Activated CD8-positive, alpha-beta memory T cell treated with anti-CD3 and anti-CD28 coated beads, Interleukin-2, amount 50 U/mL, for 4 hours (primary cell): ENCODE data around the gene TAAR9.

Experiments
- DNase-seq: peaks from one replicate; pipeline ENCODE4 v3.0.0-alpha.2; 2020

Gene TAAR9

GRCh38 chr6:132537977-132538376, at the start of gene TAAR9:
TAAR9 (plus strand) TSS chr6:132538277; CDS start chr6:132538290, 13 bp downstream.
- no peak for DNase-seq

- DNase-seq, result no peak
Measured at GRCh38 chr6:132489376-132489775, 48.7 kb upstream of the TAAR9 start.

DNA sequence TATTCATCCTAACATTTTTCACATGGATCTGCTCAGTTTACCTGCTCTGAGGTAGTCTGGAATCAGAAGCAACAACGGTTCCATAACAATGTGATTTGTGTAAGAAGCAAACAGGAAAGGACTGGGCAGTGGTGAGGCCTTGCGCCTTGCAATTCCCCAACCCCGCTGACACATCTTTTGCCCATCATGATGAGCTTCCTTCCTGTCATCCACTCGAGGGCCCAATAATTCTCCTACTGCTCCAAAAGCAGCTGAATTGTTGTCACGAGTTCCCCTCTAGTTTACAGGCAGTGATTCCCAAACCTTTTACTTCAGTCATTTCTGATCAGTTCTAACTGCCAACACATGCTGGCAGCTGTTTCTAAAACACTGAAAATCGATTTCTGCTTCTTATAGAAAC, 48.1 kb upstream of the TAAR9 start:
- no peak for DNase-seq

- DNase-seq, result no peak
Measured at GRCh38 chr6:132490478-132491204, 47.4 kb upstream of the TAAR9 start.

- DNase-seq, result no peak
Measured at GRCh38 chr6:132491303-132491702, 46.8 kb upstream of the TAAR9 start.

DNA sequence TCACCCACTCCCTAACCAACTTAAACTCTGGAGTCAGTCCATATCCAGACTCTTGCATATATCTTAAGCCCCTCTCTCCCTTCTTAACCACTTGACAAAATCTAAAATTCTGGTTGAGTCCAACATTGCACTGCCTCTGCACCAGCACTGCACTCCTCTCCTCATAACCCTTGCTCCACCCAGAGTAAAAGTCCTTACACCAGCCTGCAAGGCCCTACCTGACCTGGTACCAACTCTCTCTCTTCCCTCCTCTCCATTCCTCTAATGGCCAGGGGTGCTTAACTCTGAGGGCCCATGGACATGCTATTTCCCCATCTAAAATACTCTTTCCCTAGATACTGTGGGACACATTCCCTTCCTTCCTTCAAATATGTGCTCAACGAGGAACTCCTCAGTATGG, 46.2 kb upstream of the TAAR9 start:
- DNase-seq, result no peak

- no peak for DNase-seq
Measured at GRCh38 chr6:132494954-132495353, 43.1 kb upstream of the TAAR9 start.

- DNase-seq, result no peak
Measured at GRCh38 chr6:132495604-132496079, 42.4 kb upstream of the TAAR9 start.

DNA sequence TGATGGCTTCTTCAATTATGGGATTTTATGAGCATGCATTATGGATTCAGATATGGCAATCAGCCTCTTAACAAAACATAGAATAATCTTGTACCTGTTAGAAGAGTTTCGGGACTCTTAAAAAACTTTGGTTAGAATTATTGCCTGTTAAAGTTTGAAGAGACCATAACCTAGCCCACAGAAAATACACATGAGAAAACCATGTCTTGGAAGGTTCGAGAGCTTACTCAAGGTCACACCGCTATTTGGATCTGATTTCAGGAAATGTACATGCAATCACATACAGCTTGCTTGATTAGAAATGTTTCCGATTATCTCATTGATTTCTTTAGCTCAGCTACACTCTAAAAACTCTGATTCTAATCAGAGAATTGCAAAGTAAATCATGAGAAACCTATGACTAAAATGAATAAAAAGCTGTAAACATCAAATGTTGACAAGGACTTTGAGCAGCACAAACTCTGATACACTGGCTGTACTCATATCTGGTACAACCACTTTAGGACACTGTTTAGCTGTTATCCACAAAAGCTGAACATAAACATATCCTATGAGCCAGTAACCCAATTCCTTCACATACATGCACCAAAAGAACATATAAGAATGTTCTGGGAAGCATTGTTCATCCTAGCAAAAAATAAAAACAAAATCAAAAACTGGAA, 41.4 kb upstream of the TAAR9 start:
- DNase-seq, result no peak

GRCh38 chr6:132498638-132499037, 39.4 kb upstream of the TAAR9 start:
- DNase-seq, result no peak

DNA sequence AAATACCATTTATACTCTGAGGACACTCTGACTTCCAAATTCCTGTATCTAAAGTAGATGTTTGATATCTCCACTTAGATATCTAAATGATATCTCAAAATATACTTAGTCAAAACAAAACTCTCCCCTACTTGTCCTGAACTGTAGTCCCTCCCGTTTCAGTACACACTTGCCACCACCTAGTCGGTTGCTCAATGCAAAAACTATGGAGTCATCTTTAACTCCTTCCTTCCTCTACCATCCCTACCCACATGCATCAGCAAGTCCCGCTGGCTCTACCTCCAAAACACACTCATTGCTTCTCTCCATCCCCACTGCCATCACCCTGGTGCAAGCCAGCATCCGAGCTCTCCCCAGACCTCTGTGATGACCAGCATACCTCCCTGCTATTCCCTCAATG, 38.3 kb upstream of the TAAR9 start:
- DNase-seq, result no peak

GRCh38 chr6:132504757-132505156, 33.3 kb upstream of the TAAR9 start:
- no peak for DNase-seq

GRCh38 chr6:132505158-132505557, 32.9 kb upstream of the TAAR9 start:
- no peak for DNase-seq

DNA sequence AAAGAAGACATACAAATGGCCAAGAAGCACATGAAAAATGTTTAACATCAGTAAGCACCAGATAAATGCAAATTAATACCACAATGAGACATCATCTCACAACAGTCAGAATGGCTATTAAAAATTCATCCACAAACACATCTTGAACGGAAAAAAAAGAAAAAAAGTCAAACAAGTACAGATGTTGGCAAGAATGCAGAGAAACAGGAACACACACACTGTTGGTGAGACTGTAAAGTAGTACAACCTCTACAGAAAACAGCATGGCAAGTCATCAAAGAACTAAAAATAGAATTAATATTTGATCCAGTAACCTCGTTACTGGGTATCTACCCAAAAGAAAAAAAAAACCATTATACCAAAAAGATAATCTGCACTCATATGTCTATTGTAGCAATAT, 31.6 kb upstream of the TAAR9 start:
- no peak for DNase-seq

GRCh38 chr6:132506869-132507808, 30.9 kb upstream of the TAAR9 start:
- no peak for DNase-seq

DNA sequence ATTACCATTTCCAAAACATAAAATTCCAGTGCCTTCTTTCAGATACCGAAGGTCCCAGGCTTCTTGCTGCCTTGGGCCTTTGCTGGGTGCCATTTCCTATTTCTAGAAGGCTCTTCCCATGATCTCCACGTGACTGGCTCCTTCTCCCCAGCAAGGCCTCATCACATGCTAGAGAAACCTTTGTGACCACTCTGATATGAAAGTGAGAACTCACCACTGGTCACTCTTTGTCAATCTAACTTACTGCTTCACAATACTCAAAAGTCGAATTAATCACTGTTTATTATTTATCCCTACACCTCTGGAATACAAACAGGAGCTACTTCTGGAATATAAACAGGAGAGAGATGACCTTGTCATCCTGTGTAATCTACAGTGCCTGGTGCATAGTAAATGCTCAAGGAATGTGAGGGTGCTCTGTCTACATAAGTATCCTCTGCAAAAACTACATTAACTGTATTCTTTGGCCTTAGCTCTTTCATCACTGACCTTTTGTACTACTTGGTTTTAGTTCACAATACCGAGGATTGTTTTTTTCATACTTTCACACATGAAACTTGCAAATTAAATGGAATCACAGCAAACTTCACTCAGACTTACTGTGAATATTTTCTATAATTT, 26.8 kb upstream of the TAAR9 start:
- no peak for DNase-seq

DNA sequence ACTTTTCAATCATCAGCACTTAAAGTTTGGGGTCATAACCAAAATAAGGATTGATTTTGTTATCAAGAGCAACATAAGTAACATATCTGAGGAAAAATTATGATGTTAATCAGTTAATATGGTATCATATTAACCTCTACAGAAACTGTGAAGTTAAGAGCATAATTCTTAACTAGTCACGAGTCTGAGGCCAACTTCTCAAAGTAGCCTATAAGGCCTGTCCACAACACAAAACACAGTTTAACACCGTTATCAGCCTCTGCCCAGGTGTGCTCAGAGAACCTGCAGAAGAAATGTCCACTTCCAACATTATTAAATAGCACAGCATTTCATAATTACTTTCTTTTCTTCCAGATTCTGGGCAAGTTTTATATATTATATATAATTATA, 26.3 kb upstream of the TAAR9 start:
- DNase-seq, result no peak

DNA sequence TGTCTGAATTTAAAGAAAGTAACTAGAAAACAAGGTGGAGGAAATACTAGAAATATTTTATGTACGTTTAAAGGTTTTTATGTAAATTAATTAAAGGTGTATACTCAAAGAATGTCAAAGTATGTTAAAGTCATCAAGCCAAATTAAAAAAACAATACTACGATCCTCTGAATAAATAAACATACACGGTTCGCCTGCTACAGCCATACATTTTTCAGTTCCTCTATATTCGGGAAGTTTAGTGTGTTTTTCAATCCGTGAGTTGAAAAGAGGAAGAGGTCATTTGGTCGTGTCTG, 25.8 kb upstream of the TAAR9 start:
- no peak for DNase-seq

DNA sequence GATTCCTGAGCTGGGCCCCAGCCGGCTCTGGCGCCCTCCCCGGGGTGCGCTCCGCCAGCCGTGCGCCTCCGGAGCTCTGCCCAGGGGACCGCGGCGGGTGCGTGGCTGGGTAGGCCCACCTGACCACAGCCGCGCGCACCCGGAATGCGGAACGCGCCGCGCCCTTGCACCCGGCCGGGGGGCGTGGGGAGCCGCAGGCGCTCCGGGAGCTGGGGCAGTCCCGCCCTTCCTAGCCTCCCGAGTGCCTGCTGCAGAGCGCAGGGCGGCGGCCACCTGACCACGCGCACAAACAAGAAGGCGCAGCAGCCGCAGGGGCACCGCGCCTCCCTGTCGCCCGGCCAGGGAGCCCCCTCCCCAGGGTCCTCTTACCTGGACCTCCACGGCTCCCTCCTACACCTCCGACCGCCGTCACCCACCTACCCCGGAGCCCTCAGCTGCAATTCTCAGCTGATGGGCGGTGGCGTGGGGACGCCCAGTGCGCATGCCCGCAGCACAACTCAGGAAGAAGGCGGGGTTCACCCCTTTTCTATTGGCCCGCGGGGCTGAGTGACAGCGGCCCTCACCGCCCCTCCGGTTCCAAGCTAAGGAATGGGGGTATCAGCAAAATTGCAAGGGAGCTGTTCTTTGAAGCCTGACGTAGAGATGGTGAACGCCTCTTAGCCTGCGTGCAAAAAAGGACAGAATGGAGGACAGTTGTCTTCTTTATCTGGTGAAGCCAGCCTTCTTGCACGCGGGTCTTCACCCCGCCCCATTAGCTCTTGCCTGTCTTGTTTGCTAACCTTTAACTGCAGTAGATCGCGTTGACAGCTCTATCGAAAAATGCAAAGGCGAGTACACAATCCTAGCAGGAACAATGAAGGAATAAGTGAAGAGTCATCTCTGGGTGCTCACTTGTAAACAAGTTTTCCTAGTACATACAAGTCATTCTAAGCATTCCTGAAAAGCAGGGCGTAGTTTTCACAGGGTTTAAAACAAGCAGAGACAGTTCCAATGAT, 25.1 kb upstream of the TAAR9 start, which contains the start of gene STX7:
Gene STX7, minus strand, starts transcription at position 479 of the 995 bp plus-strand sequence. CDS start 9,586 bp downstream, outside the sequence.
- peak; percentile 84 for DNase-seq

DNA sequence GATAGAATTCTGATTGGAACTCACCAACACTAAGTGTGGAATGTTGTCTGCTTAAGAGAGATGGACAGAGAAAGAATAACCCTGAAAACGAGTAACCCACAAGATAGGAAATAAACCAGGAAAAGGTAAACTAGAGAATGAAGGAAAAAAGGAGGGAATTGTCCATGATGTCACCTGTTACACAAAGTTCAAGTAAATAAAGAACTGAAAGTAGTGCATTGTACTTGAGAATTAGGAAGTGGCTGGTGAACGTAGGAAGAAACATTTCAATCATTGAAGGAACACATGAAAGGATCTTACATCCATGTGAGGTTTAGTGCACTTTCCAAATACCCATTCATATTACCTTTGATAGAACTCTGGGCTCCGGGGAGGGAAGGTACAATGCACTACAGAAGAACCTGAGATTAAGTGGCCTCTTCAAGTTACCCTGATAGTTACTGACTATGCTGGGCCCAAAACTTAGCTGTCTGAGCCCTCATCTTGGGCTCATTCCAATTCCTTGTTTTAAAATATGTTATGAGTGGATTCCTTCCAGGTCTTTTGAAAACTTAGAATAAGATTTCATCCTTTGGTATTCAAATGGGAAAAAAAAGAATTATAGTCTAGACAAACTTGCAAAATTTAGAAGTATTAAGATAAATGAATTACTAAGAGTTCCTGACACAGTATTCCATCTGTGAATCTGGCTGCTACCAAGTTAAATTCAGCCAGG, 24.1 kb upstream of the TAAR9 start:
- no peak for DNase-seq

GRCh38 chr6:132515386-132515785, 22.7 kb upstream of the TAAR9 start:
- no peak for DNase-seq
